H1 (cell line): Measurements from ENCODE around the gene PCIF1. TPM values are rescaled to one million over a fixed set of nuclear protein-coding genes. Genes with fewer than 3 reads are reported as not detected.

Experiments used
- CTCF ChIA-PET: fragments of 300-600 bp; sonication (Branson Sonifier 250); formaldehyde crosslinking; loops from one replicate; lab custom pipeline; 2021; ENCODE audit not compliant: partially characterized antibody; lab: Charles Lee
- POLR2A ChIA-PET: fragments of 300-600 bp; sonication (Branson Sonifier 250); formaldehyde crosslinking; loops from one replicate; lab custom pipeline; 2021; ENCODE audit warnings: inconsistent platforms; ENCODE audit not compliant: partially characterized antibody; lab: Charles Lee
- DNase-seq, 2 experiments: peaks; one replicate each; pipeline versions ENCODE4 v3.0.0 to v3.0.0-alpha.2; 2010 to 2022; ENCODE audit warnings: low spot score in 2 of 2, low read depth in 1 of 2, mixed read lengths in 1 of 2
- FAIRE-seq: peaks from 2 replicates; lab custom pipeline; 2011; peaks lifted over from hg19 to GRCh38; lab: Jason Lieb, UNC
- H2AFZ ChIP-seq: 2 replicates; pipeline ENCODE4 v1.8.1; 2012; ENCODE audit warnings: low read length, inconsistent platforms
- H2AK5ac ChIP-seq: 2 replicates; pipeline ENCODE4 v1.6.1; 2013; ENCODE audit warnings: low read depth, low read length
- H2BK120ac ChIP-seq: replicated peaks from 2 replicates; pipeline ENCODE3; 2013; ENCODE audit warnings: low read depth, low read length, inconsistent platforms
- H2BK12ac ChIP-seq: 2 replicates; pipeline ENCODE4 v1.6.1; 2013; ENCODE audit warnings: low read depth, low read length
- H2BK15ac ChIP-seq: 2 replicates; pipeline ENCODE4 v1.6.1; 2013; ENCODE audit warnings: low read length
- H2BK20ac ChIP-seq: 2 replicates; pipeline ENCODE4 v1.6.1; 2013; ENCODE audit warnings: low read length
- H2BK5ac ChIP-seq: 2 replicates; pipeline ENCODE4 v1.6.1; 2013; ENCODE audit warnings: low read depth, low read length
- H3K14ac ChIP-seq: 2 replicates; pipeline ENCODE4 v1.6.1; 2013; ENCODE audit warnings: inconsistent platforms; ENCODE audit not compliant: insufficient read length
- H3K18ac ChIP-seq: 2 replicates; pipeline ENCODE4 v1.6.1; 2013; ENCODE audit warnings: low read length; ENCODE audit errors: extremely low read depth
- H3K23ac ChIP-seq: 2 replicates; pipeline ENCODE4 v1.6.1; 2013; ENCODE audit warnings: inconsistent platforms; ENCODE audit not compliant: insufficient read length
- H3K23me2 ChIP-seq: 2 replicates; pipeline ENCODE4 v1.6.1; 2013; ENCODE audit warnings: low read depth, low read length
- H3K27ac ChIP-seq: 2 replicates; pipeline ENCODE4 v1.6.1; 2011; ENCODE audit warnings: low read depth, low read length, inconsistent platforms
- H3K27me3 ChIP-seq, 4 experiments: replicated peaks in 1 of 4; 1 replicate in 1 of 4; 2 replicates in 3 of 4; pipeline versions ENCODE4 v1.6.1 to v1.8.1; 2011 to 2013; ENCODE audit warnings: low read length in 3 of 4, mild to moderate bottlenecking in 3 of 4, inconsistent platforms in 2 of 4, mixed read lengths in 2 of 4, moderate library complexity in 1 of 4; ENCODE audit not compliant: control insufficient read depth in 3 of 4, insufficient read depth in 3 of 4; ENCODE audit errors: extremely low read depth in 1 of 4
- H3K36me3 ChIP-seq, 4 experiments: 2 replicates each; pipeline versions ENCODE4 v1.6.1 to v1.8.1; 2011 to 2013; ENCODE audit warnings: mild to moderate bottlenecking in 4 of 4, low read length in 3 of 4, moderate library complexity in 2 of 4, control low read depth in 1 of 4, inconsistent platforms in 1 of 4; ENCODE audit not compliant: insufficient read depth in 4 of 4, control insufficient read depth in 2 of 4
- H3K4ac ChIP-seq: replicated peaks from 2 replicates; pipeline ENCODE3; 2013; ENCODE audit warnings: low read length, low read depth, mixed read lengths, inconsistent platforms; ENCODE audit not compliant: insufficient read length
- H3K4me1 ChIP-seq, 4 experiments: replicated peaks in 1 of 4; 1 replicate in 1 of 4; 2 replicates in 3 of 4; pipeline versions ENCODE4 v1.6.1 to v1.8.1; 2011 to 2013; ENCODE audit warnings: low read length in 3 of 4, inconsistent platforms in 2 of 4, mixed read lengths in 1 of 4; ENCODE audit not compliant: insufficient read depth in 4 of 4, control insufficient read depth in 3 of 4
- H3K4me2 ChIP-seq, 2 experiments: 2 replicates each; pipeline versions ENCODE4 v1.6.1 to v1.8.1; 2011 to 2013; ENCODE audit warnings: low read depth in 2 of 2, low read length in 2 of 2, control low read depth in 1 of 2, inconsistent platforms in 1 of 2, mild to moderate bottlenecking in 1 of 2; ENCODE audit not compliant: insufficient read depth in 1 of 2
- H3K4me3 ChIP-seq, 4 experiments: fragments of 200-600, 300-600 bp in 1 of 4; sonication (generic), shearing (Covaris generic), sonication (Bioruptor Twin) in 1 of 4; 2 replicates each; pipeline versions ENCODE4 v1.5.1 to v1.8.1; 2011 to 2016; ENCODE audit warnings: low read length in 4 of 4, low read depth in 3 of 4, control low read depth in 2 of 4, inconsistent platforms in 2 of 4, mild to moderate bottlenecking in 2 of 4, mixed read lengths in 1 of 4, moderate library complexity in 1 of 4; ENCODE audit not compliant: insufficient read depth in 2 of 4; ENCODE audit errors: extremely low read depth in 1 of 4
- H3K56ac ChIP-seq: replicated peaks from 2 replicates; pipeline ENCODE3; 2013; ENCODE audit warnings: low read depth, mild to moderate bottlenecking, mixed read lengths, low read length, inconsistent platforms; ENCODE audit not compliant: insufficient read length
- H3K79me1 ChIP-seq: 2 replicates; pipeline ENCODE4 v1.6.1; 2013; ENCODE audit warnings: low read depth, low read length, control low read depth
- H3K79me2 ChIP-seq, 2 experiments: 2 replicates each; pipeline versions ENCODE4 v1.6.1 to v1.8.1; 2012 to 2013; ENCODE audit warnings: low read length in 2 of 2, mild to moderate bottlenecking in 2 of 2, inconsistent platforms in 1 of 2; ENCODE audit not compliant: insufficient read depth in 2 of 2, control insufficient read depth in 1 of 2
- H3K9ac ChIP-seq, 4 experiments: replicated peaks in 1 of 4; 1 replicate in 1 of 4; 2 replicates in 3 of 4; pipeline versions ENCODE4 v1.6.1 to v1.8.1; 2011 to 2013; ENCODE audit warnings: low read depth in 3 of 4, low read length in 3 of 4, control low read depth in 2 of 4, mild to moderate bottlenecking in 2 of 4, moderate library complexity in 2 of 4, inconsistent platforms in 1 of 4; ENCODE audit errors: extremely low read depth in 1 of 4
- H3K9me3 ChIP-seq, 2 experiments: 2 replicates each; pipeline versions ENCODE4 v1.6.1 to v1.8.1; 2012 to 2013; ENCODE audit warnings: mild to moderate bottlenecking in 2 of 2, moderate library complexity in 2 of 2, control low read depth in 1 of 2, inconsistent platforms in 1 of 2, low read depth in 1 of 2, low read length in 1 of 2, mixed read lengths in 1 of 2; ENCODE audit not compliant: insufficient read depth in 2 of 2
- H4K20me1 ChIP-seq, 2 experiments: replicated peaks in 1 of 2; 2 replicates each; pipeline versions ENCODE3 to v1.8.1; 2011 to 2013; ENCODE audit warnings: inconsistent platforms in 2 of 2, low read length in 2 of 2, mild to moderate bottlenecking in 1 of 2; ENCODE audit not compliant: insufficient read depth in 2 of 2, control insufficient read depth in 1 of 2
- H4K5ac ChIP-seq: 2 replicates; pipeline ENCODE4 v1.6.1; 2013; ENCODE audit warnings: low read length, low read depth, mixed read lengths, inconsistent platforms; ENCODE audit not compliant: insufficient read length
- H4K8ac ChIP-seq: 2 replicates; pipeline ENCODE4 v1.8.0; 2013; ENCODE audit warnings: mild to moderate bottlenecking, moderate library complexity, low read length, inconsistent platforms; ENCODE audit not compliant: insufficient read depth; ENCODE audit errors: extremely low read depth
- H4K91ac ChIP-seq: replicated peaks from 2 replicates; pipeline ENCODE3; 2013; ENCODE audit warnings: low read length, mixed read lengths, inconsistent platforms; ENCODE audit not compliant: insufficient read length
- CHD2 ChIP-seq: IDR thresholded peaks from 2 replicates; pipeline ENCODE4 v1.6.1; 2012; ENCODE audit warnings: low read length, improper control_type of control experiment
- PHF8 ChIP-seq: fragments of 200-600 bp; sonication (generic); conservative IDR thresholded peaks from 2 replicates; pipeline ENCODE4 v1.7.1; 2012; ENCODE audit warnings: low read depth, mild to moderate bottlenecking, inconsistent platforms, low read length, moderate library complexity
- POLR2AphosphoS5 ChIP-seq: IDR thresholded peaks from 2 replicates; pipeline ENCODE4 v1.6.1; 2011; ENCODE audit warnings: low read depth, low read length
- RFX5 ChIP-seq: IDR thresholded peaks from 2 replicates; pipeline ENCODE4 v1.6.1; 2011; ENCODE audit warnings: low read depth, low read length, improper control_type of control experiment, borderline replicate concordance
- SRF ChIP-seq: IDR thresholded peaks from 2 replicates; pipeline ENCODE4 v1.6.1; 2011; ENCODE audit warnings: mild to moderate bottlenecking, low read depth, low read length, moderate library complexity
- TAF7 ChIP-seq: optimal IDR thresholded peaks from 2 replicates; pipeline ENCODE3; 2011; ENCODE audit warnings: low read depth, mild to moderate bottlenecking, inconsistent platforms, low read length, moderate library complexity, borderline replicate concordance
- TCF12 ChIP-seq: IDR thresholded peaks from 2 replicates; pipeline ENCODE4 v1.6.1; 2011; ENCODE audit warnings: low read depth, mild to moderate bottlenecking, low read length
- USF2 ChIP-seq: IDR thresholded peaks from 2 replicates; pipeline ENCODE4 v1.6.1; 2011; ENCODE audit warnings: low read length, improper control_type of control experiment
- WGBS, 2 experiments: shearing (Covaris generic) in 1 of 2; methylation state at CpG; one replicate each; pipeline versions ENCODE4 v1.1.6 to v1.1.7; 2013 to 2015; ENCODE audit warnings: low lambda C conversion rate in 2 of 2, mixed read lengths in 2 of 2, inconsistent platforms in 1 of 2, low coverage in 1 of 2, missing lambda C conversion rate in 1 of 2; ENCODE audit not compliant: insufficient replicate concordance in 2 of 2, insufficient coverage in 1 of 2, insufficient read length in 1 of 2; ENCODE audit errors: extremely low coverage in 1 of 2, missing lambda C conversion rate in 1 of 2; 5-methylcytosine and 5-hydroxymethylcytosine counted together
- polyA plus RNA-seq, 7 experiments: library from polyadenylated mRNA; depleted of rRNA in 3 of 7; stranded (reverse) in 5 of 7; unstranded in 2 of 7; fragments of >200 nt in 5 of 7; fragments of 200-250 nt in 2 of 7; gene quantifications; 1 replicate in 5 of 7; 2 replicates in 1 of 7; 4 replicates in 1 of 7; pipeline versions ENCODE4 v1.2.1 to v1.2.3, GENCODE V29; 2011 to 2013; ENCODE audit warnings: missing spikeins in 2 of 7, mixed read lengths in 2 of 7
- total RNA-seq: library from RNA; stranded (reverse); fragmentation: NEBNext Ultra II Directional; extraction: Animal tissue kit (Norgen Biotek cat#: 25700); gene quantifications from 2 replicates; pipeline ENCODE4 v1.2.1, GENCODE V29; 2021

The PCIF1 gene
- total and polyA plus RNA-seq, 2 of the 8 experiments (the other 6 are each of a cell fraction or from before 2014, with no cell fraction given), result 30.3 to 30.6 TPM

GRCh38 chr20:45952861-45953260 is 18.4 kb downstream of the PCIF1 start:
- Histone ChIP-seq H2BK120ac (no peak overlapping the region), H3K27ac (no peak overlapping the region), H3K9ac (no peak overlapping the region), H3K18ac (no peak overlapping the region), H3K9me3 (no peaks in the 10 kb centered on the region), H2AK5ac (no peak overlapping the region), H4K5ac (no peak overlapping the region), H3K23ac (no peak overlapping the region), H4K8ac (no peak overlapping the region), H2BK15ac (no peak overlapping the region), H3K4me3 (no peak overlapping the region), H3K23me2 (no peaks in the 10 kb centered on the region), H2BK20ac (no peak overlapping the region), H4K91ac (no peak overlapping the region), H2BK12ac (no peak overlapping the region)
- no peak for FAIRE-seq
- CTCF ChIA-PET, result interaction anchor here (0.8 to 4.2 kb wide), 13 partner anchors 9 to 154 kb away, joined by 3 to 25 read pairs (median 5); partner anchors contain the start of genes CTSA and NEURL2
- TF ChIP-seq CHD2 (no peak), TCF12 (no peak), SRF (no peak), RFX5 (no peak), POLR2AphosphoS5 (peak; percentile 31), USF2 (no peak), TAF7 (no peak), PHF8 (no peak)
- TF ChIP-seq, all 59 proteins: peak for 1
- WGBS, 2 experiments, result 81% methylated on average over 5 of the region's 5 CpGs; no CpG with 5 or more reads in 1 of the 2 experiments
- H3K27me3 ChIP-seq, result no peaks in the 10 kb centered on the region
- no peak overlapping the region for H3K4me2 ChIP-seq
- DNase-seq, result no peak
- no peak overlapping the region for H3K14ac ChIP-seq
- no peak overlapping the region for H3K56ac ChIP-seq
- H2AFZ ChIP-seq, result no peak overlapping the region
- H3K36me3 ChIP-seq, result peaks cover 8 to 33% (median 10%) of the 10 kb centered on the region in 4 experiments; a peak in 7 of 8 replicates
- H4K20me1 ChIP-seq, result peaks cover 0 to 8% of the 10 kb centered on the region in 2 experiments
- H3K79me1 ChIP-seq, result peaks cover 2% of the 10 kb centered on the region; the same call in 1 of the 2 replicates
- H2BK5ac ChIP-seq, result no peak overlapping the region
- no peak overlapping the region for H3K4ac ChIP-seq
- peaks cover 0 to 3% (median 1%) of the 10 kb centered on the region in 4 experiments; a peak in 1 of 7 replicates for H3K4me1 ChIP-seq
- no peaks in the 10 kb centered on the region for H3K79me2 ChIP-seq
- POLR2A ChIA-PET, result interaction anchor here (0.7 to 14.0 kb wide), 13 partner anchors 12 to 128 kb away, joined by 3 to 283 read pairs (median 4); partner anchors contain the start of genes PCIF1, PLTP, SNX21 and ZNF335
